MM.1S (cell line): Measurements from ENCODE around the gene SLC9A4.

ENCODE experiments used
- DNase-seq: peaks from one replicate; pipeline ENCODE4 v3.0.0-alpha.2; 2015
- H2AFZ ChIP-seq: fragments of 300-600 bp; sonication (generic); 2 replicates; pipeline ENCODE4 v1.6.0; 2016; ENCODE audit warnings: antibody characterized with exemption, low read length
- H3F3A ChIP-seq: fragments of 300-600 bp; sonication (generic); 2 replicates; pipeline ENCODE4 v1.6.1; 2016; ENCODE audit warnings: mild to moderate bottlenecking, antibody characterized with exemption, low read length, moderate library complexity, mixed read lengths; ENCODE audit not compliant: insufficient read depth
- H3K27ac ChIP-seq: fragments of 300-600 bp; sonication (generic); 2 replicates; pipeline ENCODE4 v1.5.1; 2016; ENCODE audit warnings: mild to moderate bottlenecking, low read length
- H3K27me3 ChIP-seq: fragments of 300-600 bp; sonication (generic); replicated peaks from 2 replicates; pipeline ENCODE4 v1.6.0; 2016; ENCODE audit warnings: low read length; ENCODE audit not compliant: insufficient read depth
- H3K36me3 ChIP-seq: fragments of 300-600 bp; sonication (generic); replicated peaks from 2 replicates; pipeline ENCODE4 v1.6.1; 2016; ENCODE audit warnings: mild to moderate bottlenecking, low read length, mixed read lengths; ENCODE audit not compliant: insufficient read depth
- H3K4me1 ChIP-seq: fragments of 300-600 bp; sonication (generic); 2 replicates; pipeline ENCODE4 v1.6.1; 2016; ENCODE audit warnings: low read length, mixed read lengths
- H3K4me2 ChIP-seq: fragments of 300-600 bp; sonication (generic); 2 replicates; pipeline ENCODE4 v1.6.0; 2016; ENCODE audit warnings: low read depth, low read length
- H3K4me3 ChIP-seq: fragments of 300-600 bp; sonication (generic); 2 replicates; pipeline ENCODE4 v1.5.1; 2016; ENCODE audit warnings: low read length, mixed read lengths
- H3K79me2 ChIP-seq: fragments of 300-600 bp; sonication (generic); 2 replicates; pipeline ENCODE4 v1.6.1; 2016; ENCODE audit warnings: mixed run types, low read length, mixed read lengths
- H3K9ac ChIP-seq: fragments of 300-600 bp; sonication (generic); 2 replicates; pipeline ENCODE4 v1.6.1; 2016; ENCODE audit warnings: low read length, mixed read lengths
- H3K9me2 ChIP-seq: fragments of 300-600 bp; sonication (generic); replicated peaks from 2 replicates; pipeline ENCODE4 v1.6.1; 2016; ENCODE audit warnings: mild to moderate bottlenecking, low read length, mixed read lengths; ENCODE audit not compliant: insufficient read depth
- H3K9me3 ChIP-seq: fragments of 300-600 bp; sonication (generic); replicated peaks from 2 replicates; pipeline ENCODE4 v1.6.1; 2016; ENCODE audit warnings: mild to moderate bottlenecking, low read length, mixed read lengths; ENCODE audit not compliant: insufficient read depth
- H4K20me1 ChIP-seq: fragments of 300-600 bp; sonication (generic); 2 replicates; pipeline ENCODE4 v1.6.1; 2016; ENCODE audit warnings: mild to moderate bottlenecking, low read length, moderate library complexity, mixed read lengths; ENCODE audit not compliant: insufficient read depth
- EZH2 ChIP-seq: fragments of 300-600 bp; sonication (generic); optimal IDR thresholded peaks from 2 replicates; pipeline ENCODE3; 2017; ENCODE audit warnings: low read depth, mild to moderate bottlenecking, antibody characterized with exemption, low read length, mixed read lengths
- EZH2phosphoT487 ChIP-seq: fragments of 300-600 bp; sonication (generic); IDR thresholded peaks from 2 replicates; pipeline ENCODE4 v1.6.1; 2018; ENCODE audit warnings: antibody characterized with exemption, low read length
- TF ChIP-seq, protein P1 (sequence below): fragments of 300-600 bp; sonication (generic); IDR thresholded peaks from 2 replicates; pipeline ENCODE4 v1.5.1; 2016; ENCODE audit warnings: antibody characterized with exemption, low read length, mixed read lengths

The SLC9A4 gene

DNA sequence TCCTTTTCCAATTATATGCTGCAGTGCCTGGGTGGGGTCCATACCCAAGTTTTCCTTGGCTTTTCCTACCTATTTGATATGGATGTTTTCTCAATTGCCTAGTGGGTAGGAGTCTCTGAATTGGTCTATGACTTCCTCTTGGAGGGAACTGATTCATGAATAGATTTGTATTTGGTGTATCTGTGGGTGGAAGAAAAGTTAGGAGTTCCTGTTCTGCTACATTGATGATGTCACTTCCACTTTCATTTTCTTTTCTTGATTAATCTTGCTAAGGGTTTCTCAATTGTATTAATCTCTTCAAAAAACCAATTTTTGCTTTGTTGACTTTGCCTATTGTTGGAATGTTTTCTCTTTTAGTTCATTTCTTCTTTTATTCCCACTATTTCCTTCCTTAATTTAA is 108.9 kb downstream of the SLC9A4 start:
- H3K9me3 ChIP-seq, result no peaks in the 10 kb centered on the region
- no peak overlapping the region for H3K4me3 ChIP-seq
- peak overlapping the region; percentile 15; the same call in 1 of the 2 replicates for H3K4me2 ChIP-seq
- H3K27me3 ChIP-seq, result no peaks in the 10 kb centered on the region
- DNase-seq, result no peak
- H4K20me1 ChIP-seq, result no peaks in the 10 kb centered on the region
- H2AFZ ChIP-seq, result peak overlapping the region; percentile 40
- no peak overlapping the region for H3K9ac ChIP-seq
- H3K36me3 ChIP-seq, result no peaks in the 10 kb centered on the region
- no peaks in the 10 kb centered on the region for H3F3A ChIP-seq
- TF ChIP-seq EZH2phosphoT487 (no peak), EZH2 (no peak)
- TF ChIP-seq, protein P1, sequence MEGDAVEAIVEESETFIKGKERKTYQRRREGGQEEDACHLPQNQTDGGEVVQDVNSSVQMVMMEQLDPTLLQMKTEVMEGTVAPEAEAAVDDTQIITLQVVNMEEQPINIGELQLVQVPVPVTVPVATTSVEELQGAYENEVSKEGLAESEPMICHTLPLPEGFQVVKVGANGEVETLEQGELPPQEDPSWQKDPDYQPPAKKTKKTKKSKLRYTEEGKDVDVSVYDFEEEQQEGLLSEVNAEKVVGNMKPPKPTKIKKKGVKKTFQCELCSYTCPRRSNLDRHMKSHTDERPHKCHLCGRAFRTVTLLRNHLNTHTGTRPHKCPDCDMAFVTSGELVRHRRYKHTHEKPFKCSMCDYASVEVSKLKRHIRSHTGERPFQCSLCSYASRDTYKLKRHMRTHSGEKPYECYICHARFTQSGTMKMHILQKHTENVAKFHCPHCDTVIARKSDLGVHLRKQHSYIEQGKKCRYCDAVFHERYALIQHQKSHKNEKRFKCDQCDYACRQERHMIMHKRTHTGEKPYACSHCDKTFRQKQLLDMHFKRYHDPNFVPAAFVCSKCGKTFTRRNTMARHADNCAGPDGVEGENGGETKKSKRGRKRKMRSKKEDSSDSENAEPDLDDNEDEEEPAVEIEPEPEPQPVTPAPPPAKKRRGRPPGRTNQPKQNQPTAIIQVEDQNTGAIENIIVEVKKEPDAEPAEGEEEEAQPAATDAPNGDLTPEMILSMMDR, result no peak
- H3K9me2 ChIP-seq, result no peaks in the 10 kb centered on the region
- H3K4me1 ChIP-seq, result no peaks in the 10 kb centered on the region
- no peak overlapping the region for H3K27ac ChIP-seq
- H3K79me2 ChIP-seq, result no peaks in the 10 kb centered on the region

DNA sequence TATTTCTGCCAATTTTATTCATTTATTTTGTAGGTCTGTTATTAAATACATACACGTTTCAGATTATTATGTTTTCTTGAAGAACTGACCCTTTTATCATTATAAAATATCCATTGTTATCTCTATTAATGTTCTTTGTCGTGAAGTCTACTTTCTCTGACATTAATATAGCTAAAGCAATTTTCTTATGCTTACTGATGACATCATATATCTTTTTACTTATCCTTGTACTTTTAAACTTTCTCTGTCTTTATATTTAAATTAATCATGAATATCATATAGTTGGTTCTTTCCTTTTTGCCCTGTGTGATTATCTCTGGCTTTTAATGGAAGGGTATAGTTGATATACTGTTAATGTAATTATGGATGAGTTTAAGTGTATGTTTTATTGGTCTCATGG is 109.8 kb downstream of the SLC9A4 start:
- no peak overlapping the region for H3K4me2 ChIP-seq
- H3K27me3 ChIP-seq, result no peaks in the 10 kb centered on the region
- H2AFZ ChIP-seq, result no peak overlapping the region
- no peaks in the 10 kb centered on the region for H3K79me2 ChIP-seq
- H3K36me3 ChIP-seq, result no peaks in the 10 kb centered on the region
- H3K9ac ChIP-seq, result no peak overlapping the region
- no peak for DNase-seq
- H3K9me3 ChIP-seq, result no peaks in the 10 kb centered on the region
- H3K4me3 ChIP-seq, result no peak overlapping the region
- H3K4me1 ChIP-seq, result no peaks in the 10 kb centered on the region
- H3F3A ChIP-seq, result no peaks in the 10 kb centered on the region
- no peaks in the 10 kb centered on the region for H3K9me2 ChIP-seq
- no peak overlapping the region for H3K27ac ChIP-seq
- TF ChIP-seq EZH2 (no peak), EZH2phosphoT487 (no peak)
- TF ChIP-seq, protein P1, result no peak
- no peaks in the 10 kb centered on the region for H4K20me1 ChIP-seq
